PC-3 (cell line): ENCODE results near the gene TSPAN12. TPM values are rescaled to one million over a fixed set of nuclear protein-coding genes. Genes with fewer than 3 reads are reported as not detected.
A peak's percentile ranks its signal among the peaks of the same experiment; 100 is the strongest.

ENCODE experiments used
- ATAC-seq: fragments of 200-7000 bp; cut with Tn5 transposase; 2 replicates; pipeline ENCODE4 v1.9.1; 2020; ENCODE audit warnings: mild to moderate bottlenecking, moderate library complexity
- BruUV-seq: library from RNA; stranded (reverse); fragments of 400-500 nt; replicated peaks from 2 replicates; lab custom pipeline; 2021; lab: Mats Ljungman, UMichigan
- CTCF ChIA-PET: fragments of 300-600 bp; sonication (Branson Sonifier 250); formaldehyde crosslinking; loops from one replicate; lab custom pipeline; 2022; ENCODE audit warnings: antibody characterized with exemption; lab: Charles Lee
- POLR2A ChIA-PET: fragments of 300-600 bp; sonication (Branson Sonifier 250); formaldehyde crosslinking; loops from one replicate; lab custom pipeline; 2022; ENCODE audit warnings: antibody characterized with exemption; ENCODE audit not compliant: unreplicated experiment; lab: Charles Lee
- DNase-seq: peaks from one replicate; pipeline ENCODE4 v3.0.0-alpha.2; 2015
- H2AFZ ChIP-seq: fragments of 300-600 bp; sonication (generic); 2 replicates; pipeline ENCODE4 v1.6.0; 2016; ENCODE audit warnings: antibody characterized with exemption, low read length
- H3F3A ChIP-seq: fragments of 300-600 bp; sonication (generic); one replicate; pipeline ENCODE4 v1.6.0; 2017; ENCODE audit warnings: antibody characterized with exemption, low read length, control low read depth, mild to moderate bottlenecking; ENCODE audit not compliant: unreplicated experiment
- H3K27ac ChIP-seq: fragments of 300-600 bp; sonication (generic); 2 replicates; pipeline ENCODE4 v1.5.1; 2016; ENCODE audit warnings: mild to moderate bottlenecking, low read length
- H3K27me3 ChIP-seq: fragments of 300-600 bp; sonication (generic); 2 replicates; pipeline ENCODE4 v1.6.1; 2016; ENCODE audit warnings: low read length, mixed read lengths
- H3K36me3 ChIP-seq: fragments of 300-600 bp; sonication (generic); 2 replicates; pipeline ENCODE4 v1.6.1; 2016; ENCODE audit warnings: low read depth, mixed run types, low read length, mixed read lengths
- H3K4me1 ChIP-seq: fragments of 300-600 bp; sonication (generic); 2 replicates; pipeline ENCODE4 v1.5.1; 2016; ENCODE audit warnings: low read length; ENCODE audit not compliant: insufficient read depth
- H3K4me2 ChIP-seq: fragments of 300-600 bp; sonication (generic); 2 replicates; pipeline ENCODE4 v1.6.0; 2016; ENCODE audit warnings: low read length
- H3K4me3 ChIP-seq: fragments of 300-600 bp; sonication (generic); 2 replicates; pipeline ENCODE4 v1.5.1; 2016; ENCODE audit warnings: mild to moderate bottlenecking, low read length, mixed read lengths
- H3K79me2 ChIP-seq: fragments of 300-600 bp; sonication (generic); 2 replicates; pipeline ENCODE4 v1.6.1; 2017; ENCODE audit warnings: low read length, mixed read lengths
- H3K9ac ChIP-seq: fragments of 300-600 bp; sonication (generic); 2 replicates; pipeline ENCODE4 v1.6.0; 2016; ENCODE audit warnings: mild to moderate bottlenecking, low read length
- H3K9me2 ChIP-seq: fragments of 300-600 bp; sonication (generic); replicated peaks from 2 replicates; pipeline ENCODE4 v1.6.1; 2016; ENCODE audit warnings: mixed run types, low read length, mixed read lengths
- H3K9me3 ChIP-seq: fragments of 300-600 bp; sonication (generic); 2 replicates; pipeline ENCODE4 v1.6.1; 2016; ENCODE audit warnings: low read length, mixed read lengths
- H4K20me1 ChIP-seq: fragments of 300-600 bp; sonication (generic); 2 replicates; pipeline ENCODE4 v1.6.1; 2016; ENCODE audit warnings: low read length, mixed read lengths
- EZH2 ChIP-seq: fragments of 300-600 bp; sonication (generic); IDR thresholded peaks from one replicate; pipeline ENCODE4 v1.6.1; 2017; ENCODE audit warnings: antibody characterized with exemption, mild to moderate bottlenecking, low read length; ENCODE audit not compliant: unreplicated experiment
- EZH2phosphoT487 ChIP-seq: fragments of 300-600 bp; sonication (generic); IDR thresholded peaks from 2 replicates; pipeline ENCODE4 v1.6.1; 2018; ENCODE audit warnings: mild to moderate bottlenecking, antibody characterized with exemption, low read length, borderline replicate concordance
- intact Hi-C: fragments of 100-400 bp; cut with micrococcal nuclease; formaldehyde crosslinking; loops from 2 replicates; pipeline ENCODE4 v1.9.0; 2023
- total RNA-seq: library from RNA; depleted of rRNA; stranded (reverse); fragments of >200 nt; gene quantifications from 2 replicates; pipeline ENCODE4 v1.2.3, GENCODE V29; 2014
- TF ChIP-seq, protein P1 (sequence below): fragments of 300-600 bp; sonication (generic); conservative IDR thresholded peaks from 2 replicates; pipeline ENCODE4 v1.5.1; 2017; ENCODE audit warnings: antibody characterized with exemption, low read depth, mild to moderate bottlenecking, low read length

The TSPAN12 gene
- total RNA-seq, 1 experiment from 2014 or later = 8.3 TPM

DNA sequence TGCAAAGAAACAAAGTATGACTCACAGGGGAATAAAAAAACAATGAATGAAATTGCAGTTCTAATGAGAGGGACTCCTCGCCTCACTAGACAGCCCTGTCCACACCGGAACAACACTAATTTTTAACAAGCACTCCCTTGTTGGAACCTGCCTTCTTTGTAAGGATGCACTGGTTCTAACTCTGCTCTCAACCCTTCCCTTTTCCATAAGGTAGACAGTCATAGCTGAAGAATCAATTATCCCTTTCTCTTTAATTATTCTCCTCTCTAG lies 65.1 kb downstream of the TSPAN12 start:
- DNase-seq (no peak), ATAC-seq (no peak)
- Histone ChIP-seq H3K27me3 (no peaks in the 10 kb centered on the region), H4K20me1 (no peaks in the 10 kb centered on the region), H3F3A (no peaks in the 10 kb centered on the region), H3K27ac (no peak overlapping the region), H3K4me2 (no peak overlapping the region), H3K9me3 (no peaks in the 10 kb centered on the region), H2AFZ (no peak overlapping the region), H3K4me3 (no peak overlapping the region), H3K9me2 (no peaks in the 10 kb centered on the region), H3K36me3 (no peaks in the 10 kb centered on the region), H3K4me1 (no peaks in the 10 kb centered on the region), H3K79me2 (no peaks in the 10 kb centered on the region), H3K9ac (no peak overlapping the region)
- TF ChIP-seq EZH2 = no peak
- TF ChIP-seq, protein P1, sequence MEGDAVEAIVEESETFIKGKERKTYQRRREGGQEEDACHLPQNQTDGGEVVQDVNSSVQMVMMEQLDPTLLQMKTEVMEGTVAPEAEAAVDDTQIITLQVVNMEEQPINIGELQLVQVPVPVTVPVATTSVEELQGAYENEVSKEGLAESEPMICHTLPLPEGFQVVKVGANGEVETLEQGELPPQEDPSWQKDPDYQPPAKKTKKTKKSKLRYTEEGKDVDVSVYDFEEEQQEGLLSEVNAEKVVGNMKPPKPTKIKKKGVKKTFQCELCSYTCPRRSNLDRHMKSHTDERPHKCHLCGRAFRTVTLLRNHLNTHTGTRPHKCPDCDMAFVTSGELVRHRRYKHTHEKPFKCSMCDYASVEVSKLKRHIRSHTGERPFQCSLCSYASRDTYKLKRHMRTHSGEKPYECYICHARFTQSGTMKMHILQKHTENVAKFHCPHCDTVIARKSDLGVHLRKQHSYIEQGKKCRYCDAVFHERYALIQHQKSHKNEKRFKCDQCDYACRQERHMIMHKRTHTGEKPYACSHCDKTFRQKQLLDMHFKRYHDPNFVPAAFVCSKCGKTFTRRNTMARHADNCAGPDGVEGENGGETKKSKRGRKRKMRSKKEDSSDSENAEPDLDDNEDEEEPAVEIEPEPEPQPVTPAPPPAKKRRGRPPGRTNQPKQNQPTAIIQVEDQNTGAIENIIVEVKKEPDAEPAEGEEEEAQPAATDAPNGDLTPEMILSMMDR = no peak
- no peak for TF ChIP-seq EZH2phosphoT487
- intact Hi-C loops = loop anchor here (1.0 kb wide), 1 partner anchor 149 kb away; no protein-coding TSS in a partner anchor
- POLR2A ChIA-PET = interaction anchor here (0.6 kb wide), 1 partner anchor 581 kb away, joined by 5 read pairs; no protein-coding TSS in a partner anchor
- CTCF ChIA-PET = no interaction called here
- BruUV-seq = no TSS peak

DNA sequence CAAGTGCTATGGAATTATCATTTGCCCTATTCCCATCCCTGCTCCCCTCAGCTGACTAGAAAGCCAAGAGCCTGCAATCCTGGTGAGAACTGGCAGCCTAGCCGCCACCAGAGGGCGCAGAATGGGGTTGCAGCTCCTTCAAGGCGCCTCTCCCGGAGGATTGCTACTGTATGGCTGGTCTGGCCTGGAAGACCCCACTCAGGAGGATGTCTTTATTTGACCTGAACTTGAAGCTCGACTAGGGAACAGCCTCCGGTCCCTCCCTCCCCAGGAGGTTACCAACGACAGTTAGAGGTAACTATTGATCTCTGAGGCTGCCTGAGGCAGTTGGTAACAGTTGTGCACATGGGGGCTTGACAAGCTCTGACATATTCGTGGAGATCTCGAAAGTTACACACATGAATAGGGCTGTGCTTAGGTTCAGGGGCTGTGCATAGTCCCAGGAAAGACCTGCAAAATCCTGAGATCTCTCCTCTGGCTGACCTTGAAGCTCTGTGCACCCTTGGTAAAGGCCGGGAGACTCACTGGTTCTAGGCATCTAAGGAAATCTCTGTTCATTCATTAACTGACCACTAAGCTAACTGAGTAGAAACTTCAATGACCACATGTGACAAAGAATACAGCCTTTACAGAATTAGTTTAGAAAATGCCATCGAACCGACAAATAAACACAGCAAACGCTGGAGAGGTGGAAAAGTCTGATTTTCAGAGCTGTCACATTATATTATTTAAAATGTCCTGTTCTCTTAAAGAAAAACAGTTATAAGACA lies 65.7 kb downstream of the TSPAN12 start:
- peak; percentile 93 for ATAC-seq
- no peaks in the 10 kb centered on the region for H3K4me1 ChIP-seq
- H3K4me3 ChIP-seq = no peak overlapping the region
- H3K9me2 ChIP-seq = no peaks in the 10 kb centered on the region
- no peaks in the 10 kb centered on the region for H3F3A ChIP-seq
- no TSS peak for BruUV-seq
- CTCF ChIA-PET = interaction anchor here (0.5 to 1.1 kb wide), 4 partner anchors 54 to 880 kb away, joined by 3 to 9 read pairs (median 4); no protein-coding TSS in a partner anchor
- H3K79me2 ChIP-seq = no peaks in the 10 kb centered on the region
- no peaks in the 10 kb centered on the region for H4K20me1 ChIP-seq
- TF ChIP-seq EZH2 = no peak
- TF ChIP-seq, protein P1 = peak; percentile 92
- no peaks in the 10 kb centered on the region for H3K27me3 ChIP-seq
- DNase-seq = peak; percentile 72
- no peaks in the 10 kb centered on the region for H3K9me3 ChIP-seq
- no peak overlapping the region for H3K9ac ChIP-seq
- intact Hi-C loops = loop anchor here (1.0 kb wide), 1 partner anchor 149 kb away; no protein-coding TSS in a partner anchor
- H3K4me2 ChIP-seq = no peak overlapping the region
- H3K27ac ChIP-seq = no peak overlapping the region
- H2AFZ ChIP-seq = no peak overlapping the region
- POLR2A ChIA-PET = interaction anchor here (0.6 kb wide), 1 partner anchor 581 kb away, joined by 5 read pairs; no protein-coding TSS in a partner anchor
- H3K36me3 ChIP-seq = no peaks in the 10 kb centered on the region

GRCh38 chr7:120785095-120785494 lies 72.8 kb downstream of the TSPAN12 start:
- Histone ChIP-seq H3K9me3 (no peaks in the 10 kb centered on the region), H3K9ac (no peak overlapping the region), H3K36me3 (no peaks in the 10 kb centered on the region), H3K9me2 (no peaks in the 10 kb centered on the region), H3K27ac (no peak overlapping the region), H2AFZ (no peak overlapping the region), H3K4me3 (no peak overlapping the region), H3K79me2 (no peaks in the 10 kb centered on the region), H4K20me1 (no peaks in the 10 kb centered on the region), H3K27me3 (no peaks in the 10 kb centered on the region), H3F3A (no peaks in the 10 kb centered on the region), H3K4me2 (no peak overlapping the region), H3K4me1 (no peaks in the 10 kb centered on the region)
- BruUV-seq = no TSS peak
- TF ChIP-seq EZH2 = no peak
- TF ChIP-seq, protein P1 = no peak
- TF ChIP-seq EZH2phosphoT487 = no peak
- ChIA-PET CTCF (no interaction called here), POLR2A (no interaction called here)
- intact Hi-C loops = no loop called here
- DNase-seq = no peak
- ATAC-seq = peak; percentile 22; the same call in 1 of the 2 replicates
